HEK293 (cell line): ENCODE data around the gene KIAA1755.

ENCODE experiments used
- CTCF ChIA-PET: fragments of 350-600 bp; formaldehyde crosslinking; extraction: SDS; loops from one replicate; lab custom pipeline; 2021; ENCODE audit warnings: antibody characterized with exemption; lab: Yijun Ruan, JAX
- POLR2A ChIA-PET: fragments of 300-600 bp; formaldehyde crosslinking; extraction: SDS; loops from one replicate; lab custom pipeline; 2020; ENCODE audit warnings: antibody characterized with exemption, inconsistent platforms; lab: Yijun Ruan, JAX
- H3K27ac ChIP-seq: fragments of 200-500 bp; sonication (Bioruptor generic); 2 replicates; pipeline ENCODE4 v1.5.1; 2014; ENCODE audit warnings: low read depth, low read length, control low read depth, inconsistent platforms; ENCODE audit errors: extremely low read depth
- H3K36me3 ChIP-seq, 2 experiments: fragments of 200-500 bp in 1 of 2; sonication (Bioruptor generic) in 1 of 2; 1 replicate in 1 of 2; 2 replicates in 1 of 2; pipeline ENCODE4 v1.5.1; 2014 to 2017; ENCODE audit warnings: inconsistent platforms in 2 of 2, low read length in 2 of 2; ENCODE audit not compliant: control insufficient read depth in 2 of 2, insufficient read depth in 1 of 2
- H3K4me1 ChIP-seq: fragments of 200-500 bp; sonication (Bioruptor generic); 2 replicates; pipeline ENCODE4 v1.5.1; 2014; ENCODE audit warnings: mild to moderate bottlenecking, low read length, inconsistent platforms; ENCODE audit not compliant: control insufficient read depth, insufficient read depth
- H3K4me3 ChIP-seq: 2 replicates; pipeline ENCODE4 v1.5.1; 2011; ENCODE audit warnings: low read depth, mild to moderate bottlenecking, control low read depth, low read length, moderate library complexity
- H3K9me3 ChIP-seq: fragments of 200-500 bp; sonication (Bioruptor generic); 2 replicates; pipeline ENCODE4 v1.5.1; 2014; ENCODE audit warnings: low read depth, low read length, inconsistent platforms; ENCODE audit not compliant: control insufficient read depth, insufficient read depth
- CTCF ChIP-seq: fragments of 450-650 bp; formaldehyde crosslinking; IDR thresholded peaks from 2 replicates; pipeline ENCODE4 v1.5.1; 2016; ENCODE audit warnings: missing biosample characterization, missing genetic modification characterization
- HOXA7 ChIP-seq: sonication (generic); formaldehyde crosslinking; IDR thresholded peaks from 2 replicates; pipeline ENCODE4 v1.8.1; 2022; ENCODE audit warnings: missing genetic modification reagents, borderline replicate concordance
- KLF9 ChIP-seq: fragments of 450-650 bp; formaldehyde crosslinking; IDR thresholded peaks from 2 replicates; pipeline ENCODE4 v1.5.1; 2016; ENCODE audit warnings: missing biosample characterization, missing genetic modification characterization, low read depth
- RBAK ChIP-seq: fragments of 450-650 bp; formaldehyde crosslinking; IDR thresholded peaks from 2 replicates; pipeline ENCODE4 v1.5.1; 2016; ENCODE audit warnings: missing biosample characterization, missing genetic modification characterization
- ZBTB7A ChIP-seq: fragments of 450-650 bp; formaldehyde crosslinking; IDR thresholded peaks from 2 replicates; pipeline ENCODE4 v1.5.1; 2016; ENCODE audit warnings: low read depth, missing biosample characterization, missing genetic modification characterization
- ZFP69B ChIP-seq: fragments of 450-650 bp; formaldehyde crosslinking; IDR thresholded peaks from 2 replicates; pipeline ENCODE4 v1.5.1; 2016; ENCODE audit warnings: missing biosample characterization, missing genetic modification characterization
- ZNF112 ChIP-seq: fragments of 450-650 bp; formaldehyde crosslinking; IDR thresholded peaks from 2 replicates; pipeline ENCODE4 v1.5.0; 2017; ENCODE audit warnings: missing biosample characterization, missing genetic modification characterization
- ZNF18 ChIP-seq: fragments of 450-650 bp; formaldehyde crosslinking; IDR thresholded peaks from 2 replicates; pipeline ENCODE4 v1.5.1; 2016; ENCODE audit warnings: missing biosample characterization, missing genetic modification characterization
- ZNF214 ChIP-seq: fragments of 450-650 bp; formaldehyde crosslinking; IDR thresholded peaks from 2 replicates; pipeline ENCODE4 v1.5.1; 2017; ENCODE audit warnings: missing biosample characterization, mild to moderate bottlenecking, missing genetic modification characterization, borderline replicate concordance
- ZNF350 ChIP-seq: fragments of 450-650 bp; formaldehyde crosslinking; IDR thresholded peaks from 2 replicates; pipeline ENCODE4 v1.5.0; 2017; ENCODE audit warnings: missing biosample characterization, mild to moderate bottlenecking, missing genetic modification characterization
- ZNF571 ChIP-seq: fragments of 450-650 bp; formaldehyde crosslinking; IDR thresholded peaks from 2 replicates; pipeline ENCODE4 v1.5.0; 2017; ENCODE audit warnings: missing biosample characterization, missing genetic modification characterization
- ZNF654 ChIP-seq: fragments of 450-650 bp; formaldehyde crosslinking; IDR thresholded peaks from 2 replicates; pipeline ENCODE4 v1.5.1; 2016; ENCODE audit warnings: low read depth, missing biosample characterization, missing genetic modification characterization
- ZNF660 ChIP-seq: fragments of 450-650 bp; IDR thresholded peaks from 2 replicates; pipeline ENCODE4 v1.5.1; 2018; ENCODE audit warnings: missing biosample characterization, mild to moderate bottlenecking, missing genetic modification characterization
- ZNF707 ChIP-seq: fragments of 450-650 bp; formaldehyde crosslinking; IDR thresholded peaks from 2 replicates; pipeline ENCODE4 v1.5.1; 2016; ENCODE audit warnings: missing biosample characterization, missing genetic modification characterization
- ZSCAN18 ChIP-seq: fragments of 450-650 bp; formaldehyde crosslinking; IDR thresholded peaks from 2 replicates; pipeline ENCODE4 v1.5.1; 2016; ENCODE audit warnings: missing biosample characterization, missing genetic modification characterization
- ZSCAN5A ChIP-seq: fragments of 450-650 bp; formaldehyde crosslinking; IDR thresholded peaks from 2 replicates; pipeline ENCODE4 v1.5.1; 2016; ENCODE audit warnings: missing biosample characterization, missing genetic modification characterization
- TF ChIP-seq, protein P1 (sequence below): fragments of 450-650 bp; formaldehyde crosslinking; IDR thresholded peaks from 2 replicates; pipeline ENCODE4 v1.5.1; 2016; ENCODE audit warnings: missing biosample characterization, missing genetic modification characterization, borderline replicate concordance
- TF ChIP-seq, protein P2 (sequence below): fragments of 450-650 bp; formaldehyde crosslinking; IDR thresholded peaks from 2 replicates; pipeline ENCODE4 v1.5.1; 2017; ENCODE audit warnings: missing biosample characterization, mild to moderate bottlenecking, missing genetic modification characterization, moderate library complexity

KIAA1755 gene, protein sequence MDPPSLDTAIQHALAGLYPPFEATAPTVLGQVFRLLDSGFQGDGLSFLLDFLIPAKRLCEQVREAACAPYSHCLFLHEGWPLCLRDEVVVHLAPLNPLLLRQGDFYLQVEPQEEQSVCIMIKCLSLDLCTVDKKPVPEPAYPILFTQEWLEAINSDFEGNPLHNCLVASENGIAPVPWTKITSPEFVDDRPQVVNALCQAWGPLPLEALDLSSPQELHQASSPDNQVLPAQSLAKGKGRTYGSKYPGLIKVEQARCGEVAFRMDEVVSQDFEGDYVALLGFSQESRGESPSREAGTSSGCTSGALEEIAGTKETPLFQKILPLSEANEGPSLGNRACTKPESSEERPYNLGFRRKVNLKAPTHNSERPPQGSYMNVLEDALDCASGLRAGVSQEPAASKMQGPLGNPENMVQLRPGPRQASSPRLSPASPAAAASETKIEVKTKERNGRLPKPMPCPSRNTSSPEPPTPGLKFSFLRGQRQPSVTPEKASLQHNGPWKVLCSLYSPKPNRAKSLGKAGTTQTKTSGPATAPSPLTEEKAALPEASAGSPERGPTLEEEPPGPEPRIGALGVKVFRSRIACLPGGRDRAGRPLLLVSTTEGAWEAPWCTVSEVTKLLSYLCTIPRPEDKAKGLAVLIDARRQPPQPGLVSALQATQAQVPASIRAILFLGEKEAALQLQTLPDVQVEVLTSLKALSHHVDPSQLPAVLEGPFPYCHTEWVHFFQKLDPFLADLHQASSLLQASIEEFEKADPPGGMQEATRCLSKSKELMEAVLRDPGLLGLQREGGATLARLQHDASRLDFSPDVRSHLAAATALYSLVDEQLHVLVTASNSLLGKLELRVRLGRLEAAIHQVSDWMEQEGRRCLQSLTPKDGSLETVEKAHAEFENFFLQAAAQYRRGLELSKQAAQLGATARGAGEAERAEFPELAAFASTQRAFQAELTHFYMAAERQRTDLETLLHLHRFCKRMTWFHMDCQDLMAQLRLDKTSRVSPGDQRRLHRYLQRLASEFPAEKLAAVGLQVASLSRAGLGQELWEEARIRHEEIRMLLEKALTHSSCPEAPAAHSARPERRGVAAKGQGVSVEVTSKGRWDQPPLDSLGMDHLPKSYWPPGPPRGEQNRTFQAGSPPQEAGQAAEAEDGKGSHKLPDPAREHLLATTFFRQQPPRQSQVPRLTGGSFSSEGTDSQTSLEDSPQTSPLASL

DNA sequence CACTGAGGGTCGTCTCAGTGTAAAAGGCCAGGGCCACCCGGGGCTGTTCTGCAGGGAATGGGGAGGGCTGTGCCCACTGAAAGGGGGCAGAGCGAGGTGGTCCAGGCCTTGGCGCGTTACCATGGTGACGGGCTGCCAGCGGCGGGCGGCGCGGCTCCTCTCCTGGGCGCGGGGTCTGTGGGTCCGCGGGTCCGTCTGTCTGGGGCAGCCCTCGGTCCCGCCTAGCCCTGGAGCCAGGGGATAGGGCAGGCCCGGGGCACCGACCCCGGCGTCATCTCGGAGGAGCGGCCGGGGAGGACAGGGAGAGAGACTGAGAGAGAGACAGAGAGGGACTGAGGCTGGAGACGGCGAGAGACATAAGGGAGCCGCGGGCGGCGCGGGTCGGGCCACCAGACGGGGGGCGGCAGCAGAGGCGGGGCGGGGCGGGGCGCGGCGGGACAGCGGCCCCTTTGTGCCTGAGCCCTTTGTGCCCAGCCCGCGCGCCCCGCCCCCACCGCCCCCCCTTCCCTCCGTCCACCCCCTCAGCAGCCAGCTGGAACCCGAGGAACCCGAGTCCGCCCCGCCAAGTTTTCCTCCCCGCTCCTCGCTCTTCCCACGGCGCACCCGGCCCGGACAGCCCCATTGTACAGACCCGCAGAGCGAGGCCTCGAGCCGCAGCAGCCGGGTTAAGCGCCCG, at the start of gene KIAA1755:
Gene KIAA1755, minus strand, starts transcription at position 358 of the 676 bp plus-strand sequence. Its CDS starts 235 bp downstream, at position 123.
- POLR2A ChIA-PET = no interaction called here
- no peak within 1 kb of the TSS for H3K27ac ChIP-seq
- TF ChIP-seq ZNF707 (tag by site-specific recombination) (no peak), ZNF350 (no peak), ZNF112 (tag by site-specific recombination) (no peak), ZNF18 (tag by site-specific recombination) (no peak), ZSCAN5A (no peak), ZSCAN18 (tag by site-specific recombination) (no peak), RBAK (tag by site-specific recombination) (no peak), ZNF571 (tag by site-specific recombination) (no peak), ZNF660 (tag by site-specific recombination) (no peak)
- no peaks in the 10 kb centered on the region for H3K36me3 ChIP-seq
- CTCF ChIA-PET = interaction anchor here (0.6 kb wide), 2 partner anchors 97 to 633 kb away, joined by 3 to 8 read pairs; no protein-coding TSS in a partner anchor
- H3K4me1 ChIP-seq = no peaks in the 10 kb centered on the region
- H3K4me3 ChIP-seq = no peak within 1 kb of the TSS
- H3K9me3 ChIP-seq = no peaks in the 10 kb centered on the region

DNA sequence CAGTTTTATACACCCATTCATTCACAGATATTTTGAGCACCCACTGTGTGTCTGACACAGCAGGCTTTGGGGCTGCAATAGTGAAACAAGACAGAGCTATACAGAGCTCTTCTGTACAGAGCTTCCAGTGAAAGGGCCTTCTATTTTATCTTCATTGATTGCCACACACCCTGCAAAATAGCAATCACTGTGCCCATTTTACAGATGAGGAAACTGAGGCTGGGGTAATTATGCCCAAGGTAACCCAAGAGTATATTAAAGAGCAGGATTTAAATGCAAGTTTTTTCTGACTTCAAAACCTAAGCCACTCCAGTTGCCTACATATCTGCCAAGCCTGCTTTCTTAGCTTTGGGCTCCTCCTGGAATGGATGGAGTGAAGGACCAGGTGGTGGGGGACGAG, 47.9 kb upstream of the KIAA1755 start:
- Histone ChIP-seq H3K4me1 (no peaks in the 10 kb centered on the region), H3K27ac (no peak overlapping the region), H3K4me3 (no peak overlapping the region), H3K9me3 (no peaks in the 10 kb centered on the region), H3K36me3 (no peaks in the 10 kb centered on the region)
- CTCF ChIA-PET = interaction anchor here (1.2 to 1.4 kb wide), 3 partner anchors 14 to 87 kb away, joined by 3 read pairs; no protein-coding TSS in a partner anchor
- POLR2A ChIA-PET = no interaction called here
- no peak for TF ChIP-seq ZBTB7A (tag by site-specific recombination)
- TF ChIP-seq HOXA7 (CRISPR knock-in tag) = no peak
- TF ChIP-seq CTCF = no peak
- no peak for TF ChIP-seq ZNF214 (tag by site-specific recombination)
- no peak for TF ChIP-seq ZNF654 (tag by site-specific recombination)
- TF ChIP-seq, protein P1, sequence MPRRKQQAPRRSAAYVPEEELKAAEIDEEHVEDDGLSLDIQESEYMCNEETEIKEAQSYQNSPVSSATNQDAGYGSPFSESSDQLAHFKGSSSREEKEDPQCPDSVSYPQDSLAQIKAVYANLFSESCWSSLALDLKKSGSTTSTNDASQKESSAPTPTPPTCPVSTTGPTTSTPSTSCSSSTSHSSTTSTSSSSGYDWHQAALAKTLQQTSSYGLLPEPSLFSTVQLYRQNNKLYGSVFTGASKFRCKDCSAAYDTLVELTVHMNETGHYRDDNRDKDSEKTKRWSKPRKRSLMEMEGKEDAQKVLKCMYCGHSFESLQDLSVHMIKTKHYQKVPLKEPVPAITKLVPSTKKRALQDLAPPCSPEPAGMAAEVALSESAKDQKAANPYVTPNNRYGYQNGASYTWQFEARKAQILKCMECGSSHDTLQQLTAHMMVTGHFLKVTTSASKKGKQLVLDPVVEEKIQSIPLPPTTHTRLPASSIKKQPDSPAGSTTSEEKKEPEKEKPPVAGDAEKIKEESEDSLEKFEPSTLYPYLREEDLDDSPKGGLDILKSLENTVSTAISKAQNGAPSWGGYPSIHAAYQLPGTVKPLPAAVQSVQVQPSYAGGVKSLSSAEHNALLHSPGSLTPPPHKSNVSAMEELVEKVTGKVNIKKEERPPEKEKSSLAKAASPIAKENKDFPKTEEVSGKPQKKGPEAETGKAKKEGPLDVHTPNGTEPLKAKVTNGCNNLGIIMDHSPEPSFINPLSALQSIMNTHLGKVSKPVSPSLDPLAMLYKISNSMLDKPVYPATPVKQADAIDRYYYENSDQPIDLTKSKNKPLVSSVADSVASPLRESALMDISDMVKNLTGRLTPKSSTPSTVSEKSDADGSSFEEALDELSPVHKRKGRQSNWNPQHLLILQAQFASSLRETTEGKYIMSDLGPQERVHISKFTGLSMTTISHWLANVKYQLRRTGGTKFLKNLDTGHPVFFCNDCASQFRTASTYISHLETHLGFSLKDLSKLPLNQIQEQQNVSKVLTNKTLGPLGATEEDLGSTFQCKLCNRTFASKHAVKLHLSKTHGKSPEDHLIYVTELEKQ (tag by site-specific recombination) = no peak
- TF ChIP-seq, protein P2, sequence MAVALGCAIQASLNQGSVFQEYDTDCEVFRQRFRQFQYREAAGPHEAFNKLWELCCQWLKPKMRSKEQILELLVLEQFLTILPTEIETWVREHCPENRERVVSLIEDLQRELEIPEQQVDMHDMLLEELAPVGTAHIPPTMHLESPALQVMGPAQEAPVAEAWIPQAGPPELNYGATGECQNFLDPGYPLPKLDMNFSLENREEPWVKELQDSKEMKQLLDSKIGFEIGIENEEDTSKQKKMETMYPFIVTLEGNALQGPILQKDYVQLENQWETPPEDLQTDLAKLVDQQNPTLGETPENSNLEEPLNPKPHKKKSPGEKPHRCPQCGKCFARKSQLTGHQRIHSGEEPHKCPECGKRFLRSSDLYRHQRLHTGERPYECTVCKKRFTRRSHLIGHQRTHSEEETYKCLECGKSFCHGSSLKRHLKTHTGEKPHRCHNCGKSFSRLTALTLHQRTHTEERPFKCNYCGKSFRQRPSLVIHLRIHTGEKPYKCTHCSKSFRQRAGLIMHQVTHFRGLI (tag by site-specific recombination) = no peak
- no peak for TF ChIP-seq ZFP69B (tag by site-specific recombination)
- TF ChIP-seq KLF9 (tag by site-specific recombination) = no peak
